Measurements from ENCODE around the gene S100Z.

DNA sequence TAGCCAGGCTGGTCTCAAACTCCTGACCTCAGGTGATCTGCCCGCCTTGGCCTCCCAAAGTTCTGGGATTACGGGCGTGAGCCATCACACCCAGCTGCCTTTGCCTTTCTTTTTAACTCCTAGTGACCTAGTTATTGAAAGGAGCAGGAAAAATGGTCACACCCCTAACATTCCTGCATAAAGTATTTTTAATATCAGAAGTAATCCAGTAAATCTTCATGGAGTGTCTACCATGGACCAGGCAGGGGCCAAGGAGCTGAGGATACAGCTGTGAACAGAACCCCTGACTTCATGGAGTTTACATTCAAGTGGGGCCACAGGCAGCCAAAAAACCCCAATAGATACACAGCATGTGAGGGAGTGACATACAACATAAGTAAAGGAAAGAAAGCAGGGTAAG, 49.2 kb upstream of the S100Z start:
- TF ChIP-seq ZNF423 (tag by site-specific recombination; IDR thresholded peaks at IDR 0.05) (no peak), ZBTB17 (tag by site-specific recombination; IDR thresholded peaks at IDR 0.05) (no peak)
